HEK293T (cell line): ENCODE measurements around the gene VSTM1.

Experiments
- ARNT ChIP-seq: fragments of 450-650 bp; IDR thresholded peaks from 2 replicates; pipeline ENCODE4 v1.6.1; 2017; ENCODE audit warnings: mild to moderate bottlenecking
- ELF4 ChIP-seq: fragments of 450-650 bp; IDR thresholded peaks from 2 replicates; pipeline ENCODE4 v1.6.1; 2017; ENCODE audit warnings: antibody characterized with exemption
- FOXK2 ChIP-seq: fragments of 450-650 bp; IDR thresholded peaks from 2 replicates; pipeline ENCODE4 v1.6.1; 2016; ENCODE audit warnings: mild to moderate bottlenecking
- FOXM1 ChIP-seq: fragments of 450-650 bp; IDR thresholded peaks from 2 replicates; pipeline ENCODE4 v1.6.1; 2017; ENCODE audit warnings: mild to moderate bottlenecking, borderline replicate concordance
- HDGF ChIP-seq: fragments of 450-650 bp; IDR thresholded peaks from 2 replicates; pipeline ENCODE4 v1.6.1; 2017; ENCODE audit warnings: antibody characterized with exemption, borderline replicate concordance
- LEF1 ChIP-seq: fragments of 450-650 bp; IDR thresholded peaks from 2 replicates; pipeline ENCODE4 v1.6.1; 2017; ENCODE audit warnings: mild to moderate bottlenecking, borderline replicate concordance
- NFRKB ChIP-seq: fragments of 450-650 bp; IDR thresholded peaks from 2 replicates; pipeline ENCODE4 v1.6.1; 2016; ENCODE audit warnings: mild to moderate bottlenecking, moderate library complexity
- SP1 ChIP-seq: fragments of 450-650 bp; IDR thresholded peaks from 2 replicates; pipeline ENCODE4 v1.6.1; 2017
- SUZ12 ChIP-seq: fragments of 450-650 bp; IDR thresholded peaks from 2 replicates; pipeline ENCODE4 v1.6.1; 2016; ENCODE audit warnings: mild to moderate bottlenecking
- TARDBP ChIP-seq: fragments of 450-650 bp; IDR thresholded peaks from 2 replicates; pipeline ENCODE4 v1.6.1; 2016
- ZNF384 ChIP-seq: fragments of 450-650 bp; IDR thresholded peaks from 2 replicates; pipeline ENCODE4 v1.6.1; 2016
- TF ChIP-seq, protein P1 (sequence below): fragments of 450-650 bp; IDR thresholded peaks from 2 replicates; pipeline ENCODE4 v1.6.1; 2016

DNA sequence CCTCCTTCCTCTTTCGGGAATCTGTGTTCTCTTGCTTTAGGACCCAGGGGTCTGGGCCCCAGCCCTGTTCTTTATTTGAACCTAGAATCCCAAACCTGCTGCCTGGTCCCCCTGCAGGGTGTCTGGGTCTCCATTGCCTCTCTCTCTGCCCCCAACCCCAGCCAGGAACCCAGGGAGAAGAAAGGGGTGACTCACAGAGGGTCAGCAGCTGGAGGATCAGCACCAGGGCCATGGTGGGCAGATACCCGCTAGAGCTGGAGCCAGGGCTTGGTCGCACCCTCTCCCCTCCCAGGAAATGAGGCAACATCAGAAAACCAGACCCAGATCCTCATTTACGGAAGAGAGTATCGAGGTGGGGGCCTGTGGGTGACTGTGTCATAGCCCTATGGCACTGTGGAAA, 36.9 kb upstream of the VSTM1 start, which contains the start of gene OSCAR:
- TF ChIP-seq, protein P1, sequence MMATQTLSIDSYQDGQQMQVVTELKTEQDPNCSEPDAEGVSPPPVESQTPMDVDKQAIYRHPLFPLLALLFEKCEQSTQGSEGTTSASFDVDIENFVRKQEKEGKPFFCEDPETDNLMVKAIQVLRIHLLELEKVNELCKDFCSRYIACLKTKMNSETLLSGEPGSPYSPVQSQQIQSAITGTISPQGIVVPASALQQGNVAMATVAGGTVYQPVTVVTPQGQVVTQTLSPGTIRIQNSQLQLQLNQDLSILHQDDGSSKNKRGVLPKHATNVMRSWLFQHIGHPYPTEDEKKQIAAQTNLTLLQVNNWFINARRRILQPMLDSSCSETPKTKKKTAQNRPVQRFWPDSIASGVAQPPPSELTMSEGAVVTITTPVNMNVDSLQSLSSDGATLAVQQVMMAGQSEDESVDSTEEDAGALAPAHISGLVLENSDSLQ, result no peak
- no peak for TF ChIP-seq SUZ12
- TF ChIP-seq SP1, result no peak
- no peak for TF ChIP-seq FOXM1
- TF ChIP-seq ARNT, result no peak
- TF ChIP-seq HDGF, result no peak
- no peak for TF ChIP-seq NFRKB
- no peak for TF ChIP-seq ZNF384
- TF ChIP-seq FOXK2, result no peak
- TF ChIP-seq ELF4, result no peak
- TF ChIP-seq TARDBP, result no peak
- no peak for TF ChIP-seq LEF1
